Measurements from ENCODE around the gene FNBP1. TPM values are rescaled to one million over a fixed set of nuclear protein-coding genes. Genes with fewer than 3 reads are reported as not detected.

The FNBP1 gene
- total and polyA plus RNA-seq, 2 experiments from 2014 or later = 19.5 to 21.0 TPM

GRCh38 chr9:129868023-129868871 lies 174.7 kb downstream of the FNBP1 start:
- TF ChIP-seq EZH2 (IDR thresholded peaks at IDR 0.05; ENCODE audit: borderline replicate concordance) = no peak
- no peak for TF ChIP-seq EZH2phosphoT487 (IDR thresholded peaks at IDR 0.05; ENCODE audit: low read depth, severe bottlenecking, unreplicated experiment)
- TF ChIP-seq CTCF (IDR thresholded peaks at IDR 0.05; ENCODE audit: poor library complexity) = no peak
- H3K4me3 ChIP-seq = no peak overlapping the region
- no peak overlapping the region for H3K4me2 ChIP-seq
- no peak overlapping the region for H3K27ac ChIP-seq
- H3K27me3 ChIP-seq = no peaks in the 10 kb centered on the region
- WGBS (ENCODE audit: low lambda C conversion rate, missing lambda C conversion rate) = 89% methylated on average over 45 of the region's 48 CpGs
- no peaks in the 10 kb centered on the region for H3K4me1 ChIP-seq (ENCODE audit: insufficient read depth)
- H4K20me1 ChIP-seq (ENCODE audit: insufficient read depth, poor library complexity, severe bottlenecking) = no peaks in the 10 kb centered on the region
- H3K9me2 ChIP-seq (replicated peaks; ENCODE audit: insufficient read depth) = no peaks in the 10 kb centered on the region
- H3K79me2 ChIP-seq = no peaks in the 10 kb centered on the region
- no peaks in the 10 kb centered on the region for H3K9me3 ChIP-seq (ENCODE audit: low read depth)
- no peaks in the 10 kb centered on the region for H3K36me3 ChIP-seq (replicated peaks; ENCODE audit: insufficient read depth, low read depth)
- no peak for DNase-seq (ENCODE audit: low spot score)
- no peak overlapping the region for H2AFZ ChIP-seq

- H3K27ac ChIP-seq = no peak overlapping the region
- H3K4me1 ChIP-seq (ENCODE audit: insufficient read depth) = no peaks in the 10 kb centered on the region
- no peaks in the 10 kb centered on the region for H4K20me1 ChIP-seq (ENCODE audit: insufficient read depth, poor library complexity, severe bottlenecking)
- H3K4me3 ChIP-seq = no peak overlapping the region
- no peaks in the 10 kb centered on the region for H3K27me3 ChIP-seq
- WGBS (ENCODE audit: low lambda C conversion rate, missing lambda C conversion rate) = 87% methylated on average over 16 of the region's 17 CpGs
- H3K9me3 ChIP-seq (ENCODE audit: low read depth) = no peaks in the 10 kb centered on the region
- H3K9me2 ChIP-seq (replicated peaks; ENCODE audit: insufficient read depth) = no peaks in the 10 kb centered on the region
- H2AFZ ChIP-seq = no peak overlapping the region
- TF ChIP-seq EZH2phosphoT487 (IDR thresholded peaks at IDR 0.05; ENCODE audit: low read depth, severe bottlenecking, unreplicated experiment) = no peak
- TF ChIP-seq CTCF (IDR thresholded peaks at IDR 0.05; ENCODE audit: poor library complexity) = no peak
- no peak for TF ChIP-seq EZH2 (IDR thresholded peaks at IDR 0.05; ENCODE audit: borderline replicate concordance)
- H3K4me2 ChIP-seq = no peak overlapping the region
- DNase-seq (ENCODE audit: low spot score) = no peak
- H3K79me2 ChIP-seq = no peaks in the 10 kb centered on the region
- H3K36me3 ChIP-seq (replicated peaks; ENCODE audit: insufficient read depth, low read depth) = no peaks in the 10 kb centered on the region
These were observed 175.6 kb downstream of the FNBP1 start for GRCh38 chr9:129867136-129868022.

- 87% methylated on average over 17 of the region's 17 CpGs for WGBS (ENCODE audit: low lambda C conversion rate, missing lambda C conversion rate)
- no peak overlapping the region for H3K27ac ChIP-seq
- H3K79me2 ChIP-seq = no peaks in the 10 kb centered on the region
- no peaks in the 10 kb centered on the region for H3K9me2 ChIP-seq (replicated peaks; ENCODE audit: insufficient read depth)
- no peak for DNase-seq (ENCODE audit: low spot score)
- TF ChIP-seq EZH2 (IDR thresholded peaks at IDR 0.05; ENCODE audit: borderline replicate concordance) (no peak), CTCF (IDR thresholded peaks at IDR 0.05; ENCODE audit: poor library complexity) (no peak), EZH2phosphoT487 (IDR thresholded peaks at IDR 0.05; ENCODE audit: low read depth, severe bottlenecking, unreplicated experiment) (no peak)
- H3K27me3 ChIP-seq = no peaks in the 10 kb centered on the region
- no peak overlapping the region for H3K4me3 ChIP-seq
- no peaks in the 10 kb centered on the region for H3K9me3 ChIP-seq (ENCODE audit: low read depth)
- no peaks in the 10 kb centered on the region for H4K20me1 ChIP-seq (ENCODE audit: insufficient read depth, poor library complexity, severe bottlenecking)
- no peaks in the 10 kb centered on the region for H3K36me3 ChIP-seq (replicated peaks; ENCODE audit: insufficient read depth, low read depth)
- H2AFZ ChIP-seq = no peak overlapping the region
- no peaks in the 10 kb centered on the region for H3K4me1 ChIP-seq (ENCODE audit: insufficient read depth)
- H3K4me2 ChIP-seq = no peak overlapping the region
These were observed 176.4 kb downstream of the FNBP1 start for GRCh38 chr9:129866394-129867135.

Data from hepatocyte (in vitro differentiated cells).